Erythroblast (primary cell): ENCODE data around the gene MEF2C.

Source experiments
- DNase-seq, 2 experiments: peaks; one replicate each; lab custom pipeline; 2025; lab: John Stamatoyannopoulos, UW
- GATA1 ChIP-seq: IDR thresholded peaks from 2 replicates; pipeline ENCODE4 v1.6.1; 2011; ENCODE audit warnings: low read depth, mild to moderate bottlenecking, control low read depth, low read length, moderate library complexity
- POLR2A ChIP-seq: IDR thresholded peaks from 2 replicates; pipeline ENCODE4 v1.6.1; 2011; ENCODE audit warnings: mild to moderate bottlenecking, low read length

Gene MEF2C

DNA sequence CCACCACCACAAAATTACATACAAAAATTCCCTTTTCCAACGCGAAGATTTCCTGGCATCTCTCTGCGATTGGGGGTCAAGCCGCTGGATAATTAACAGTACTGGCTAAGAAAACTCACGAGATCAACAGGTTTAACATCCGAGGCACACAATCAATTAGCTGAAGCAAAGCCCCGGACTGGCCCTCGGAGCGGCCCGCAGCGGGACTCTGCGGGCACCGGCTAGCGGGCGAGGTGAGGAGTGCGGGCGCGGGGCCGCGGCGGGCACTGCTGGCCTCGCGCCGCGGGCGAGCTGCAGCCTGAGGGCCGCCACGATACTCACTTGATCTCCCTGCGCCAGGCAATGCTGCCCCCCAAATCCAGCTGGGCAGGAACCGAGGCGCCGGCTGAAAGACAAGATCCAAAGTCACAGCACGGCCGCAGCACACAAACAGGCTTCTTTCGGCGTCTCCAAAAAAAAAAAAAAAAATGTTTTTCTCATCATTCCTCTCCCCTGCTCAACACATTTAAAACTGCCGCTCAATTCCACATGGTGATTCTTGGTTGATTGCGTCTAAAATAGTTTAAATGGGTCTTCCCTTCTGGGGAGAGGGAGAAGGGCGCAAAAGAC lies 210.2 kb downstream of the MEF2C start:
- no peak for DNase-seq
- no peak for TF ChIP-seq POLR2A
- TF ChIP-seq GATA1 = no peak

DNA sequence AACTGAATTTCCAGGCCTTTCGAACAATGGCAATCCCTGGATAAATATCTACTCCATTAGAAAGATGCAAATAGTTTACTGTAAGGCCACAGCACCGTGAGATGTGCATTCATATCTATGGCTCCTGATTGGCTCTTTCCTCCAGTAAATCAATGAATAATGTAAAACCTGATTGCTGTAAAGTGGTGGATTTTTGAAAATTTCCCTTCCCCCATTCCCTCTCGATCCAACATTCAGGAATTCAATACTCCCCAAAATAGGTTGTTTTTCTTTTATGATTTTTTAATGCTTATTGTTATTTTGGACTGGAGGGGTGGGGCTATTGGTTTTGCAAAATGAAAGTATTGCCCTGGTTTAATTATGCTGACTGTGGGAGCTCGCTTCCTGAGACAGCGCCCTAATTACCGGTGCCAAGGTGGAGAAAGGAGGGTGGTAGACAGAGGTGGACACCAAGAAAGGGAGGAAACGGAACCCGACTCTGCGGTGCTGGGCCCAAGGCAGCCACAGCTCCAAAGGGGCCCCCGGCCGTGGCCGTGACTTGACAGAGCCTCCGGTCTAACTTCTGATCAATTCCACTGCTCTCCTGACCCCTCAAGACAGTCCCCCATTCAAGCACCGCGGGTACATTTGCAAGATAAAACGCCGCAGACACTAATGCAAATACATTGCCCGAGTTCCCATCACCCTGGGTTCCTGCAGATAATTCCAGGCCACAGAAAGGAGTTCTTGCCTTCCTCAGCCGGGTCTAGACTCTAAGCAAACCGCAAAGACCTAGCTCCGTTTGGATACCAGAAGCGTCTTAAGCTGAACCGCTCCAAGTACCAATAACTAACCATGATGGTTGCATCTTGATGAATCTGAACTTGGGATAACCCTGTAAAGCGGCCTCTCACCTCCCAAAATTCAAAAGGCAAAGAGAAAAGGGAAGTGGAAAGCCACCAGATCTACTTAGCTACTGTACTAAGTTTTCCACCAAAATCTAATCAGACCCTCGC lies 211.2 kb downstream of the MEF2C start:
- DNase-seq = no peak
- TF ChIP-seq GATA1 (no peak), POLR2A (no peak)

- no peak for DNase-seq
- TF ChIP-seq GATA1 = no peak
- no peak for TF ChIP-seq POLR2A
These were observed 211.9 kb downstream of the MEF2C start for GRCh38 chr5:88671106-88671504.

GRCh38 chr5:88670461-88670860 lies 212.5 kb downstream of the MEF2C start:
- DNase-seq = no peak

GRCh38 chr5:88669371-88670050 lies 213.5 kb downstream of the MEF2C start:
- TF ChIP-seq GATA1 (no peak), POLR2A (no peak)
- DNase-seq = no peak

More at GRCh38 chr5:88670461-88670860, 212.5 kb downstream of the MEF2C start:
- TF ChIP-seq GATA1 (no peak), POLR2A (no peak)

DNA sequence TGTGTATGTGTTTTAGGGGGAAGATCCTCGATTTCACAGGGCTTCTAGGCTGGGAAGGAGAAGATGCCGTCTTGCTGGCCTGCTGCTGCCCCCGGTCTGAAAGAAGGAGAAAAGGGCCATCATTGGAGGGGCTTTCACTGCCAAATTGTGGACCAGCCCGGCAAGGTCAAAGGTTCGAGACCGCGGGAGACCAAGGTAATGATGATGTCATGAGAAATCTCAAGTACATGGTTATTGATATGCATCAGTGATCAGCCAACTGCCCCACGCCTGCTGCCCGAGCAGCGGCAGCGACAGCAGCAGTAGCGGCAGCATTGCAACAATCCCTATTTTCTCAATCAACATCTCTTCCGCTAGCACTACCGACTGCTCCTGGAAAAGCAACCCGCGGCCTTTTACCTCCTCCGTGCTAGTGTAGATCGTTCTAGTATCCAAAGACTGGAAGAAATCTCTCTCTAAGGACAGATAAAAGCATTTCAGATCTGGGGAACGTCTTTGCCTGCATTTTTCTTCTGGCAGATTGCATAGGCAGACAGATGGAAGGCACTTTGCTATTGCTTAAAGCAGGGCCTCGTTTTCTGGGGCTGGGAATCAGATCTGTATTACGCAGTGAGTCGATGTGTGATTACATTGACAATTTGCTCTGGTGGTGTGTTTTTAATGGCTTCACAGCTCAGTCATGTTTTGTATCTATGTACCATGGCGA lies 215.3 kb downstream of the MEF2C start:
- no peak for DNase-seq
- TF ChIP-seq GATA1 = no peak
- TF ChIP-seq POLR2A = no peak
